Measurements from ENCODE around the gene KCNK5.

The KCNK5 gene

GRCh38 chr6:39215640-39216158, 13.6 kb downstream of the KCNK5 start:
- DNase-seq (ENCODE audit: low read depth in 2 of 2): no peak

- no peak for DNase-seq (ENCODE audit: low read depth in 2 of 2)
Observed at GRCh38 chr6:39214846-39215639, 14.2 kb downstream of the KCNK5 start.

DNA sequence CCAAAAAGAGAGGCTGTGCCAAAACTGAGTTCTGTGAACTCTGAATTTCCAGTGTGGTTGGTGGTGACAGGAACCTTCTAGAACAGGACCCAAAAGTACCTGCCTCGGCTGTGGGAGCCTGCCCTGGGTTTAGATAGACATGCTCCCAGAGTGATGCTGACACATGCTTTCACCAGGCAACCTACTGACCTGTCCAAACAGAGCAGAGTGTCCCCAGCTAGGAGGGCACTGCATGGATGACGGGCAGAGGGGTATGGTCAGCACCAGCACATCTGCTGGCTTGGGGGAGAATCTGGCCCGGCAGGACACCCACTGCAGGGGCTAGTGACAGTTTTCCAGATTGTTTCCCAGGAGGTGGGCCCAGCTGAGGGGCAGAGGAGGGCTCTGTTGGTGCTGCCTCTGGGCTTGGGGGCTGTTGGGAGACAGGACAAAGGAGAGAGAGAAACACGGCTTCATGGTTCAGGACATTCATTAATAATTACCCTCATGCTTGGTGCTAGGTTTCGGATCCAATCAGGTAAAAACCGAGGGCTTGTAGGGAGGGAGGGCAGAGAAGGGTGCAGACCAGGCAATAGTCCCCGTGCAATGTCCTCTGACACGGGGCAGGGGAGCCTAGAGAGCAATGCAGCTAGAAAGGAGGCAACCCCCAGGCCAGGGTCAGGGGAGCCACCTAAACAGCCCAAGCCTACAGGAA, 15.0 kb downstream of the KCNK5 start:
- no peak for DNase-seq (ENCODE audit: low read depth in 2 of 2)

GRCh38 chr6:39213195-39213920, 15.9 kb downstream of the KCNK5 start:
- DNase-seq (ENCODE audit: low read depth in 2 of 2): no peak

- DNase-seq (ENCODE audit: low read depth in 2 of 2): no peak
Observed at GRCh38 chr6:39211183-39211582, 18.1 kb downstream of the KCNK5 start.

- DNase-seq (ENCODE audit: low read depth in 2 of 2): no peak
Observed at GRCh38 chr6:39210450-39210849, 18.8 kb downstream of the KCNK5 start.

DNA sequence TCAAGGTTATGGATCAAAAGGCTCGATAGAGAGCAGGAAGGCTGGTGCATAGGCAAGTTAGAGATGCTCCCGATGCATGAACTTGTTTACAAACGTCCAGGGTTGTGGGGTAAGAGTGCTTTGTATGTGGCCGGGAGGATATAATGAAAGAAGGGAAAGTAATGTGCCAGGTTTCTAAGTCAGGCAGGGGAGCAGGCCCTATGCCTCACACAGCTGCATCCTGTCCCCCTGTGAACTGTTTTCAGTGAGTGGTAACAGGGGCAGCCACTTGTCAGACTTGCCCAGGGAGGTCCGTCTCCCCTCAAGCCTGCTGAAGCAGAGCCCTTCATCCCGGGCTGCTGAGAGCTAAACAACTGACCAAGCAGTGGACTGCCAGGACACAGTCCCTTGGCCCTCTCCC, 19.4 kb downstream of the KCNK5 start:
- no peak for DNase-seq (ENCODE audit: low read depth in 2 of 2)

GRCh38 chr6:39209360-39209811, 19.9 kb downstream of the KCNK5 start:
- no peak for DNase-seq (ENCODE audit: low read depth in 2 of 2)

DNA sequence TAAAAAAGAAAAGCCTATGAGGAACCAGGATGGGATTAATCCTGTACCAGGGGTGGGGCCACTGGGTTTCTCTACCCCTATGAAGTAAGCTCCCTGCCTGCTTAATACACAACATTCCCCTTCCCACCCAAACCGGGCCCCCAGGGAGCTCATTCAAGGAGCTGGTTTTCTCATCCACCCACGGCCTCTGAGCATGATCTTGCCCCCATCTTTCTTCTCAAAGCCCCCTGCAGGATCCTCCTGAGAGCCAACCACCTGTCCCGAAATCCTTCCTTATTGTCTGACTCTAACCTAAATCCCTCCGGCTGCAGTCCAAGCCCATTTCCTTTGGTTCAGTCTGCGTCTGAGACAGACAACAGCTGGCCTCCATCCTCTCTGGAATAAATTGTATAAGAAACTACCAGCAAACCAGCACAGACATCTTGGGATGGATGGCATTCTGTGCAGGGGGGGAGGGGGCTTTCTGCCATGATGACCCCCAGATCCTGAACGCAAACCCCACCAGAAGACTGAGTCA, 21.0 kb downstream of the KCNK5 start:
- DNase-seq (ENCODE audit: low read depth in 2 of 2): no peak

- DNase-seq (ENCODE audit: low read depth in 2 of 2): no peak
Observed at GRCh38 chr6:39207416-39208222, 21.7 kb downstream of the KCNK5 start.

DNA sequence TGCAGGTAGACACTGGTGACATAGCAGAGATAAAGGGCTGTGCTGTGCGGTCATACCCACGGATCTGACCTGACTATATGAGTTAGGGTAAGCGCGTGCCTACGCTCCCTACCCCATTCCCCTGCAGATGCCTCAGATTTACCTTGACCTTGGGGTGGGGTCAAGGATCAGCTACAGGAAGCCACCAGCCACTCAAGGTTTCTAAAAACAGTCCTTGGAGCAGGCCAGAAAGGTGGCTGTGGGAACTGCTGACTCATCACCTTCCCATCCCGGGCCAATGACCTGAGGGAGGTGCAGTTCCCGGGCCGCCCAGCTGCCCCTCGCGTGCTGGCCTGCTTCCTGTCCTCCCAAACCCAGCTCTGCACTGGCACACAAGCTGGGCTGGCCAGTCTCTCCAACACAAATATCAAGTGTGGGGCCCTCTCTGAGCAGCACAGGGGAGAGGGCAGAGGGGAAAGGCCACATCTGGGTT, 23.0 kb downstream of the KCNK5 start:
- DNase-seq (ENCODE audit: low read depth in 2 of 2): no peak

- no peak for DNase-seq (ENCODE audit: low read depth in 2 of 2)
Observed at GRCh38 chr6:39204646-39205244, 24.5 kb downstream of the KCNK5 start.

DNA sequence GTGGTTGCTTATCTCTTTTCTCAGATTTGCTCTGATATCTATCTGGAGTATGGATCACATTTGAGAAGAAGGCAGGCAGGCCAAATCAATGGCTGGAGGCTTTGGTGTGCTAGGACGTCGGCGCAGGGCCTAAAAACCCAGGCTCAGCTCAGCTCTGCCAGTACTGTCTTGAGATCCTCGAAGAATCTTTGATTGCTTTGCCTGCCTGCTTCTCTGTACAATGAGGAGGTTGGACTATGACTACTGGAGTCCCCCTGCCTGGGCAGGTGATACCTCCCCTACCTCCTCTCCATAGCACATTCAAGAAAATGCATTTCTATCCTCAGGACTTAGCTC, 25.1 kb downstream of the KCNK5 start:
- no peak for DNase-seq (ENCODE audit: low read depth in 2 of 2)

- no peak for DNase-seq (ENCODE audit: low read depth in 2 of 2)
Observed at GRCh38 chr6:39203436-39204159, 25.7 kb downstream of the KCNK5 start.

GRCh38 chr6:39202166-39202565, 27.1 kb downstream of the KCNK5 start:
- no peak for DNase-seq (ENCODE audit: low read depth in 2 of 2)

GRCh38 chr6:39200498-39201020, 28.7 kb downstream of the KCNK5 start:
- no peak for DNase-seq (ENCODE audit: low read depth in 2 of 2)

DNA sequence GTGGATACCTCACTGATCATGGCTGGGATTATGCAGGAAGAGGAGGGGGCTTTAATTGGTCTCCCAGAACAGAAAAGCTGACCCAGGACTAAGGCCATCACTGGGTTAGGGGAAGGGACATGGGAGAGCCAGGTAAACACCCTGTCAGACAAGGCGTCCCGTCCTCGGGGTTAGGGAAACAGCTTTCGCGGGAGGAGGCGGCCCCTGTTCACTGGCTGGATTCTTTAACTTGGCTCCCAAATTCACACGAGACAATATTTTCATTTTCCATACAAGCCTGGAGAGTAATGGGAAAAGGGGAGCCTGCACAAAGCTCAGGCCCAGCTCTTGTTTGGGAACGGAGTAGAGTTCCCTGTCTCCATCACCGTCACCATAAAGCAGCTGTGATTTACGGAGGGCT, 29.3 kb downstream of the KCNK5 start:
- DNase-seq (ENCODE audit: low read depth in 2 of 2): no peak

GRCh38 chr6:39199231-39199940, 29.9 kb downstream of the KCNK5 start:
- DNase-seq (ENCODE audit: low read depth in 2 of 2): no peak

- no peak for DNase-seq (ENCODE audit: low read depth in 2 of 2)
Observed at GRCh38 chr6:39198528-39198927, 30.7 kb downstream of the KCNK5 start.

Data from stimulated activated CD8-positive, alpha-beta memory T cell treated with anti-CD3 and anti-CD28 coated beads, Interleukin-2, amount 100 ng/mL, for 1 hour (primary cell).